Stimulated activated naive CD8-positive, alpha-beta T cell treated with anti-CD3 and anti-CD28 coated beads, Interleukin-15, Interleukin-2, amounts not matched to agents 100 ng/mL and 50 ng/mL, for 24 hours (primary cell): Measurements from ENCODE around the gene REST.
"Not testable (repeated sequence)": the region's sequence is repeated elsewhere in the genome, so short reads cannot be mapped to it uniquely, and the experiment has no call there.

Experiments
- H3K27ac Mint-ChIP-seq: one replicate; pipeline ENCODE4 v1.8.0; 2021; ENCODE audit warnings: mild to moderate bottlenecking, mixed read lengths
- H3K27me3 Mint-ChIP-seq: one replicate; pipeline ENCODE4 v1.8.0; 2021; ENCODE audit warnings: mixed read lengths
- H3K36me3 Mint-ChIP-seq: one replicate; pipeline ENCODE4 v1.8.0; 2021; ENCODE audit warnings: low read depth, mixed read lengths
- H3K4me1 Mint-ChIP-seq: one replicate; pipeline ENCODE4 v1.8.0; 2021; ENCODE audit warnings: low read depth, mixed read lengths
- H3K4me3 Mint-ChIP-seq: one replicate; pipeline ENCODE4 v1.8.0; 2021; ENCODE audit warnings: mild to moderate bottlenecking, mixed read lengths
- H3K9me3 Mint-ChIP-seq: one replicate; pipeline ENCODE4 v1.8.0; 2021; ENCODE audit warnings: mixed read lengths

Gene REST

GRCh38 chr4:56897842-56898241, 9.9 kb upstream of the REST start:
- H3K27me3 Mint-ChIP-seq = not testable (repeated sequence)

GRCh38 chr4:56900186-56900585, 7.5 kb upstream of the REST start:
- H3K4me1 Mint-ChIP-seq, H3K9me3 Mint-ChIP-seq, H3K27me3 Mint-ChIP-seq, H3K27ac Mint-ChIP-seq, H3K4me3 Mint-ChIP-seq, H3K36me3 Mint-ChIP-seq: not testable (repeated sequence)

More at GRCh38 chr4:56897842-56898241, 9.9 kb upstream of the REST start:
- H3K4me1 Mint-ChIP-seq, H3K4me3 Mint-ChIP-seq, H3K27ac Mint-ChIP-seq, H3K36me3 Mint-ChIP-seq, H3K9me3 Mint-ChIP-seq: not testable (repeated sequence)

- no peaks in the 10 kb centered on the region for H3K9me3 Mint-ChIP-seq
- peaks cover 14% of the 10 kb centered on the region for H3K4me1 Mint-ChIP-seq
- no peaks in the 10 kb centered on the region for H3K36me3 Mint-ChIP-seq
- H3K4me3 Mint-ChIP-seq = no peak overlapping the region
- H3K27ac Mint-ChIP-seq = no peak overlapping the region
- H3K27me3 Mint-ChIP-seq = peaks cover 5% of the 10 kb centered on the region
Measured at GRCh38 chr4:56902703-56903102, 5.0 kb upstream of the REST start.

GRCh38 chr4:56905796-56906195, 1.9 kb upstream of the REST start:
- Mint-ChIP-seq H3K27ac (no peak overlapping the region), H3K9me3 (no peaks in the 10 kb centered on the region), H3K4me3 (no peak overlapping the region)

GRCh38 chr4:56906489-56907393, 959 bp upstream of the REST start:
- Mint-ChIP-seq H3K36me3 (peaks cover 13% of the 10 kb centered on the region), H3K27me3 (peaks cover 5% of the 10 kb centered on the region), H3K4me3 (peak overlapping the region; percentile 87)

More at GRCh38 chr4:56905796-56906195, 1.9 kb upstream of the REST start:
- Mint-ChIP-seq H3K4me1 (peaks cover 32% of the 10 kb centered on the region), H3K27me3 (peaks cover 5% of the 10 kb centered on the region), H3K36me3 (peaks cover 4% of the 10 kb centered on the region)

GRCh38 chr4:56908206-56909085, 746 bp downstream of the REST start:
- H3K27me3 Mint-ChIP-seq = peaks cover 5% of the 10 kb centered on the region
- peaks cover 54% of the 10 kb centered on the region for H3K4me1 Mint-ChIP-seq
- peak overlapping the region; percentile 96 for H3K4me3 Mint-ChIP-seq
- H3K36me3 Mint-ChIP-seq = peaks cover 15% of the 10 kb centered on the region
- H3K27ac Mint-ChIP-seq = peak overlapping the region; percentile 92
- H3K9me3 Mint-ChIP-seq = no peaks in the 10 kb centered on the region

More at GRCh38 chr4:56906489-56907393, 959 bp upstream of the REST start:
- Mint-ChIP-seq H3K4me1 (peaks cover 41% of the 10 kb centered on the region), H3K27ac (peak overlapping the region; percentile 76), H3K9me3 (no peaks in the 10 kb centered on the region)

- no peaks in the 10 kb centered on the region for H3K9me3 Mint-ChIP-seq
- H3K36me3 Mint-ChIP-seq = peaks cover 15% of the 10 kb centered on the region
- peak overlapping the region; percentile 96 for H3K4me3 Mint-ChIP-seq
- peaks cover 63% of the 10 kb centered on the region for H3K4me1 Mint-ChIP-seq
- peak overlapping the region; percentile 92 for H3K27ac Mint-ChIP-seq
- H3K27me3 Mint-ChIP-seq = peaks cover 5% of the 10 kb centered on the region
Measured at GRCh38 chr4:56909086-56909894, 1.6 kb downstream of the REST start.

GRCh38 chr4:56910172-56910967, 2.7 kb downstream of the REST start:
- H3K27me3 Mint-ChIP-seq = peaks cover 5% of the 10 kb centered on the region
- no peaks in the 10 kb centered on the region for H3K9me3 Mint-ChIP-seq
- peak overlapping the region; percentile 92 for H3K27ac Mint-ChIP-seq
- peak overlapping the region; percentile 96 for H3K4me3 Mint-ChIP-seq
- peaks cover 67% of the 10 kb centered on the region for H3K4me1 Mint-ChIP-seq
- peaks cover 15% of the 10 kb centered on the region for H3K36me3 Mint-ChIP-seq

- Mint-ChIP-seq H3K4me1 (peaks cover 70% of the 10 kb centered on the region), H3K4me3 (no peak overlapping the region), H3K9me3 (no peaks in the 10 kb centered on the region), H3K27me3 (no peaks in the 10 kb centered on the region), H3K27ac (peak overlapping the region; percentile 26), H3K36me3 (peaks cover 21% of the 10 kb centered on the region)
Measured at GRCh38 chr4:56914336-56914735, 6.6 kb downstream of the REST start.

GRCh38 chr4:56914977-56915376, 7.3 kb downstream of the REST start:
- not testable (repeated sequence) for H3K27me3 Mint-ChIP-seq, H3K4me3 Mint-ChIP-seq, H3K27ac Mint-ChIP-seq, H3K9me3 Mint-ChIP-seq
- Mint-ChIP-seq H3K4me1 (peaks cover 63% of the 10 kb centered on the region), H3K36me3 (peaks cover 26% of the 10 kb centered on the region)

- H3K9me3 Mint-ChIP-seq = no peaks in the 10 kb centered on the region
- H3K4me3 Mint-ChIP-seq = no peak overlapping the region
- H3K27me3 Mint-ChIP-seq = no peaks in the 10 kb centered on the region
- H3K4me1 Mint-ChIP-seq = no peaks in the 10 kb centered on the region
- H3K27ac Mint-ChIP-seq = no peak overlapping the region
- peaks cover 66% of the 10 kb centered on the region for H3K36me3 Mint-ChIP-seq
Measured at GRCh38 chr4:56927196-56927595, 19.5 kb downstream of the REST start.

GRCh38 chr4:56930638-56931037, 22.9 kb downstream of the REST start:
- Mint-ChIP-seq H3K27me3 (no peaks in the 10 kb centered on the region), H3K36me3 (peaks cover 59% of the 10 kb centered on the region), H3K4me3 (no peak overlapping the region), H3K27ac (no peak overlapping the region), H3K4me1 (peaks cover 8% of the 10 kb centered on the region), H3K9me3 (no peaks in the 10 kb centered on the region)

- Mint-ChIP-seq H3K9me3 (no peaks in the 10 kb centered on the region), H3K4me3 (no peak overlapping the region), H3K27ac (no peak overlapping the region), H3K27me3 (no peaks in the 10 kb centered on the region), H3K36me3 (peaks cover 59% of the 10 kb centered on the region), H3K4me1 (peaks cover 8% of the 10 kb centered on the region)
Measured at GRCh38 chr4:56931924-56932323, 24.2 kb downstream of the REST start.

- peaks cover 34% of the 10 kb centered on the region for H3K36me3 Mint-ChIP-seq
- H3K27me3 Mint-ChIP-seq = no peaks in the 10 kb centered on the region
- no peaks in the 10 kb centered on the region for H3K9me3 Mint-ChIP-seq
- H3K4me3 Mint-ChIP-seq = no peak overlapping the region
- H3K27ac Mint-ChIP-seq = peak overlapping the region; percentile 50
- H3K4me1 Mint-ChIP-seq = peaks cover 8% of the 10 kb centered on the region
Measured at GRCh38 chr4:56937262-56937661, 29.6 kb downstream of the REST start.
